Osteocyte (in vitro differentiated cells): ENCODE measurements around the gene FHIT. TPM values are rescaled to one million over a fixed set of nuclear protein-coding genes. Genes with fewer than 3 reads are reported as not detected.

ENCODE experiments used
- DNase-seq: peaks from one replicate; pipeline ENCODE4 v3.0.0; 2021; ENCODE audit warnings: mixed read lengths; ENCODE audit not compliant: unreplicated experiment; ENCODE audit errors: extremely low spot score
- H3K27ac Mint-ChIP-seq: one replicate; pipeline ENCODE4 v1.8.0; 2021; ENCODE audit warnings: mild to moderate bottlenecking, mixed read lengths; ENCODE audit not compliant: unreplicated experiment
- H3K27me3 Mint-ChIP-seq: one replicate; pipeline ENCODE4 v1.8.0; 2021; ENCODE audit warnings: mixed read lengths; ENCODE audit not compliant: unreplicated experiment
- H3K36me3 Mint-ChIP-seq: one replicate; pipeline ENCODE4 v1.8.0; 2021; ENCODE audit warnings: mixed read lengths; ENCODE audit not compliant: unreplicated experiment
- H3K4me1 Mint-ChIP-seq: one replicate; pipeline ENCODE4 v1.8.0; 2021; ENCODE audit warnings: mixed read lengths; ENCODE audit not compliant: unreplicated experiment
- H3K4me3 Mint-ChIP-seq: one replicate; pipeline ENCODE4 v1.8.0; 2021; ENCODE audit warnings: mild to moderate bottlenecking, moderate library complexity, mixed read lengths; ENCODE audit not compliant: unreplicated experiment
- H3K9me3 Mint-ChIP-seq: one replicate; pipeline ENCODE4 v1.8.0; 2021; ENCODE audit warnings: mixed read lengths; ENCODE audit not compliant: unreplicated experiment
- CTCF ChIP-seq: fragments of 200-600 bp; sonication (generic); IDR thresholded peaks from 2 replicates; pipeline ENCODE4 v1.5.0; 2021; ENCODE audit warnings: antibody characterized with exemption, mild to moderate bottlenecking, moderate library complexity
- total RNA-seq: library from RNA; stranded (reverse); gene quantifications from 2 replicates; pipeline ENCODE4 v1.2.1, GENCODE V29; 2021

Gene FHIT
- total RNA-seq, 1 donor from 2014 or later, result 2.3 TPM

GRCh38 chr3:59769127-59769750 lies 1482.0 kb downstream of the FHIT start:
- no peaks in the 10 kb centered on the region for H3K27me3 Mint-ChIP-seq
- H3K27ac Mint-ChIP-seq, result no peak overlapping the region

GRCh38 chr3:59766200-59766872 lies 1484.9 kb downstream of the FHIT start:
- H3K27me3 Mint-ChIP-seq, result no peaks in the 10 kb centered on the region
- TF ChIP-seq CTCF, result no peak
- H3K4me3 Mint-ChIP-seq, result no peak overlapping the region
- peaks cover 7% of the 10 kb centered on the region for H3K4me1 Mint-ChIP-seq
- DNase-seq, result no peak
- no peak overlapping the region for H3K27ac Mint-ChIP-seq
- no peaks in the 10 kb centered on the region for H3K36me3 Mint-ChIP-seq
- no peaks in the 10 kb centered on the region for H3K9me3 Mint-ChIP-seq

More at GRCh38 chr3:59769127-59769750, 1482.0 kb downstream of the FHIT start:
- Mint-ChIP-seq H3K36me3 (no peaks in the 10 kb centered on the region), H3K4me3 (no peak overlapping the region), H3K9me3 (no peaks in the 10 kb centered on the region), H3K4me1 (peaks cover 23% of the 10 kb centered on the region)
- DNase-seq, result no peak
- no peak for TF ChIP-seq CTCF

- no peak overlapping the region for H3K4me3 Mint-ChIP-seq
- no peak for DNase-seq
- H3K27ac Mint-ChIP-seq, result no peak overlapping the region
- H3K27me3 Mint-ChIP-seq, result peaks cover under 1% of the 10 kb centered on the region
- H3K36me3 Mint-ChIP-seq, result no peaks in the 10 kb centered on the region
- TF ChIP-seq CTCF, result no peak
- no peaks in the 10 kb centered on the region for H3K9me3 Mint-ChIP-seq
- no peaks in the 10 kb centered on the region for H3K4me1 Mint-ChIP-seq
Observed at GRCh38 chr3:59764171-59764570, 1487.1 kb downstream of the FHIT start.

- Mint-ChIP-seq H3K4me1 (no peaks in the 10 kb centered on the region), H3K9me3 (no peaks in the 10 kb centered on the region), H3K4me3 (no peak overlapping the region), H3K27me3 (peaks cover 6% of the 10 kb centered on the region), H3K36me3 (no peaks in the 10 kb centered on the region), H3K27ac (no peak overlapping the region)
- DNase-seq, result no peak
- no peak for TF ChIP-seq CTCF
Observed at GRCh38 chr3:59762941-59763340, 1488.3 kb downstream of the FHIT start.

- no peak overlapping the region for H3K4me3 Mint-ChIP-seq
- no peak for TF ChIP-seq CTCF
- no peaks in the 10 kb centered on the region for H3K9me3 Mint-ChIP-seq
- H3K27ac Mint-ChIP-seq, result no peak overlapping the region
- H3K4me1 Mint-ChIP-seq, result peaks cover 1% of the 10 kb centered on the region
- no peaks in the 10 kb centered on the region for H3K36me3 Mint-ChIP-seq
- peaks cover 6% of the 10 kb centered on the region for H3K27me3 Mint-ChIP-seq
- no peak for DNase-seq
Observed at GRCh38 chr3:59759298-59760031, 1491.8 kb downstream of the FHIT start.
